Kidney (tissue), 14 donors: ENCODE measurements around the gene DLD. TPM values are rescaled to one million over a fixed set of nuclear protein-coding genes. Genes with fewer than 3 reads are reported as not detected.

Experiments used
- DNase-seq, 5 donors: peaks; one replicate each; pipeline ENCODE4 v3.0.0-alpha.2; 2013 to 2020
- FAIRE-seq: peaks from 2 replicates; lab custom pipeline; 2012; peaks lifted over from hg19 to GRCh38; lab: Jason Lieb, UNC
- H3K27ac ChIP-seq, 2 donors: one replicate each; pipeline ENCODE4 v1.7.0; 2013; ENCODE audit warnings: low read depth in 2 of 2, low read length in 2 of 2, inconsistent platforms in 1 of 2
- H3K27me3 ChIP-seq: one replicate; pipeline ENCODE4 v1.7.1; 2013; ENCODE audit warnings: low read length, inconsistent platforms; ENCODE audit not compliant: control insufficient read depth, insufficient read depth
- H3K36me3 ChIP-seq, 3 donors: one replicate each; pipeline versions ENCODE4 v1.7.0 to v1.7.1; 2013; ENCODE audit warnings: low read length in 3 of 3, control low read depth in 1 of 3, inconsistent platforms in 1 of 3; ENCODE audit not compliant: insufficient read depth in 3 of 3, control insufficient read depth in 2 of 3
- H3K4me1 ChIP-seq, 3 donors: one replicate each; pipeline versions ENCODE4 v1.7.0 to v1.7.1; 2013; ENCODE audit warnings: low read length in 3 of 3, inconsistent platforms in 1 of 3, low read depth in 1 of 3; ENCODE audit not compliant: control insufficient read depth in 2 of 3, insufficient read depth in 2 of 3
- H3K4me3 ChIP-seq, 3 donors: one replicate each; pipeline versions ENCODE4 v1.7.0 to v1.8.1; 2013; ENCODE audit warnings: low read length in 3 of 3, control low read depth in 1 of 3, inconsistent platforms in 1 of 3
- H3K9ac ChIP-seq, 3 donors: one replicate each; pipeline versions ENCODE4 v1.7.0 to v1.7.1; 2013; ENCODE audit warnings: low read length in 3 of 3, control low read depth in 1 of 3, inconsistent platforms in 1 of 3
- H3K9me3 ChIP-seq, 3 donors: one replicate each; pipeline versions ENCODE4 v1.7.0 to v1.7.1; 2013; ENCODE audit warnings: low read length in 3 of 3, control low read depth in 1 of 3, inconsistent platforms in 1 of 3; ENCODE audit not compliant: control insufficient read depth in 2 of 3, insufficient read depth in 1 of 3
- CTCF ChIP-seq: IDR thresholded peaks from 3 replicates; pipeline ENCODE4 v1.5.1; 2012; ENCODE audit warnings: mild to moderate bottlenecking, moderate library complexity, borderline replicate concordance; ENCODE audit not compliant: insufficient read depth; ENCODE audit errors: extremely low read depth
- intact Hi-C: fragments of 100-400 bp; cut with DNase I; formaldehyde crosslinking; loops from one replicate; pipeline ENCODE4 v1.11.1; 2022
- polyA plus RNA-seq: library from polyadenylated mRNA; stranded (reverse); fragments of 350-450 nt; fragmentation: Illumina TruSeq; extraction: RNeasy Lipid Tissue Mini Kit (QIAGEN cat#74804); gene quantifications from one replicate; pipeline ENCODE4 v1.2.3, GENCODE V29; 2014; ENCODE audit warnings: low read depth, low replicate concordance; ENCODE audit not compliant: insufficient read depth
- total RNA-seq: library from RNA; stranded (reverse); fragmentation: NEBNext Ultra II Directional; extraction: Animal tissue kit (Norgen Biotek cat#: 25700); gene quantifications from one replicate; pipeline ENCODE4 v1.2.1, GENCODE V29; 2021
- donor health status: control.
- donor health status: control.
- donor health status: control.
- donor health status: control.
- donor health status: control.
- donor health status: DM: yes; HTN: yes; CAD: no.
- donor health status: Normal renal cell carcinoma (clear cell type).

DLD gene
- total and polyA plus RNA-seq, 2 donors from 2014 or later = 78.6 to 153 TPM

- no peak for DNase-seq
- H3K4me1 ChIP-seq = no peaks in the 10 kb centered on the region
- no peak overlapping the region for H3K4me3 ChIP-seq
- no peak for FAIRE-seq
- no peaks in the 10 kb centered on the region for H3K27me3 ChIP-seq
- no peaks in the 10 kb centered on the region for H3K9me3 ChIP-seq
- TF ChIP-seq CTCF = no peak
- intact Hi-C loops = no loop called here
- no peak overlapping the region for H3K27ac ChIP-seq
- H3K36me3 ChIP-seq = peaks cover 12 to 85% (median 50%) of the 10 kb centered on the region in 3 donors
- H3K9ac ChIP-seq = no peak overlapping the region
Measured at GRCh38 chr7:107960272-107960671, 69.3 kb downstream of the DLD start.

GRCh38 chr7:107961405-107961804 is 70.4 kb downstream of the DLD start:
- H3K27me3 ChIP-seq = no peaks in the 10 kb centered on the region
- H3K9me3 ChIP-seq = no peaks in the 10 kb centered on the region
- no peak overlapping the region for H3K9ac ChIP-seq
- TF ChIP-seq CTCF = no peak
- intact Hi-C loops = no loop called here
- H3K4me3 ChIP-seq = no peak overlapping the region
- FAIRE-seq (no peak), DNase-seq (no peak)
- H3K4me1 ChIP-seq = no peaks in the 10 kb centered on the region
- peaks cover 12 to 75% (median 46%) of the 10 kb centered on the region in 3 donors for H3K36me3 ChIP-seq
- no peak overlapping the region for H3K27ac ChIP-seq

- Histone ChIP-seq H3K4me1 (no peaks in the 10 kb centered on the region), H3K27ac (no peak overlapping the region), H3K9ac (no peak overlapping the region), H3K36me3 (peaks cover 10 to 73% (median 44%) of the 10 kb centered on the region in 3 donors), H3K9me3 (no peaks in the 10 kb centered on the region), H3K27me3 (no peaks in the 10 kb centered on the region), H3K4me3 (no peak overlapping the region)
- FAIRE-seq (no peak), DNase-seq (no peak)
- TF ChIP-seq CTCF = no peak
- intact Hi-C loops = no loop called here
Measured at GRCh38 chr7:107962817-107963216, 71.8 kb downstream of the DLD start.

GRCh38 chr7:107964510-107964909 is 73.5 kb downstream of the DLD start:
- Histone ChIP-seq H3K4me3 (no peak overlapping the region), H3K4me1 (no peaks in the 10 kb centered on the region), H3K27ac (no peak overlapping the region), H3K9ac (no peak overlapping the region), H3K36me3 (peaks cover 4 to 68% (median 42%) of the 10 kb centered on the region in 3 donors), H3K27me3 (no peaks in the 10 kb centered on the region), H3K9me3 (no peaks in the 10 kb centered on the region)
- FAIRE-seq = no peak
- DNase-seq = no peak
- intact Hi-C loops = no loop called here
- no peak for TF ChIP-seq CTCF
